RPMI7951 (cell line): ENCODE data around the gene MEN1. TPM values are rescaled to one million over a fixed set of nuclear protein-coding genes. Genes with fewer than 3 reads are reported as not detected.

Experiments used
- DNase-seq: peaks from one replicate; pipeline ENCODE4 v3.0.0-alpha.2; 2012; ENCODE audit warnings: low read depth
- total RNA-seq: library from RNA; depleted of rRNA; stranded (reverse); fragments of >200 nt; shearing (Covaris generic); gene quantifications from 2 replicates; pipeline ENCODE4 v1.2.3, GENCODE V29; 2014; rRNA removed

MEN1 gene
- total RNA-seq, 1 experiment from 2014 or later = 11.7 TPM

DNA sequence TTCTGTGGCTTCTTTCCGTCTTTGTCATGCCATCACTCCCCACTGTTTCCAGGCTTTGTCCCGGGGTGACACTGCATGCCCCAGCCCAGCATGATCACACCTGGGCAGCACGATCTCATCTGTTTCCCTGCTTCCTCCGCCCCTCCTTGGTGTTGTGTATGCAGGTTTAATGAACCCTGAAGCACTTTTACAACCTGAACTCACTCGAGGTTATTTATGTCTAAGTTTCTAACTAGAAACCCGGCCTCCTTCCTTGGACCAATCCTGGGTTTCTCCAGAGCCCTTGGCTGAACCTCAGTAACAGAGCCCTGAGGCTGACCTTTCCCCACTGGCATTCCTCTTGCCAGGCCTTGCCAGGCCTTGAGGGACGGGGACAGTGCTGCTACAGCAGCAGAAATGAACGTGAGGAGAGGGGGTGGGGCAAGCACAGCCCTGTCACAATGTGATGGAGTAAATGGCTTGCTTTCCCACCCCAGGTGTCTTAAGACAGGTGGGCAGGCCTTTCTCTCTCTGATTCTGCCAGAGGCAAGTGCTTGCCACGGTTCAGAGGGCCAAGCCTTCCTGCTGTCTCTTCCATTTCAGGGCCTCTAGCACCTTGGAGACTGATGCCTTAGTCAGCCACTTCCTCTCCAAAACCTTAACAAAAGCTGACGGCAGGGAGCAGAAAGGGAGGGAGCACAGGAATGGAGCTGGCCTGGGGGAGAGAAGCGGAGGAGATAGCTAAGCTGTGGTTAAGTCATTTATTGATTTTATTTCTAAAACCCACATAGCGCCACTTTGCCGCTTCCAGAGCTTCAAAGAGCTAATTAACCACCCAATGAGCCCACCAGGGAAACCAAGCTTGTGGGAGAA is 47.5 kb downstream of the MEN1 start:
- no peak for DNase-seq

DNA sequence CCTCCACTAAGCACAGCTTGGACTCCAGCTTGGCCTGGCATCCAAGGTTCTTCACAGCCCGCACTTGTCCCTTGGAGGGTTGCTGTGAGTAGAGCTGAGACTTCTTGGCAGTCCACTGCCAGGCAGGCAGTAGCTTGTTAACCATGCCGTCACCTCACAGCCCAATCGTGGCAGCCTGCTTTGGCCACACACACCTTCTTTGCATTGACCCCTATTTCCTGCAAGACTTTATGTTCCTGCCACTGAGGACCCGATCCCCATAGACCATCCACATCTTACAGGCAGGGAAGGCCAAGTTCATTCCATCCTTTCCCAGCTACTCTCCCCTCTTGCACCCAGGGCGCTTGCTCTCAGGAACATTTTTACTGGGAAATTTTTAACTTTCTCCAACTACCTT is 48.1 kb downstream of the MEN1 start:
- DNase-seq = no peak

DNA sequence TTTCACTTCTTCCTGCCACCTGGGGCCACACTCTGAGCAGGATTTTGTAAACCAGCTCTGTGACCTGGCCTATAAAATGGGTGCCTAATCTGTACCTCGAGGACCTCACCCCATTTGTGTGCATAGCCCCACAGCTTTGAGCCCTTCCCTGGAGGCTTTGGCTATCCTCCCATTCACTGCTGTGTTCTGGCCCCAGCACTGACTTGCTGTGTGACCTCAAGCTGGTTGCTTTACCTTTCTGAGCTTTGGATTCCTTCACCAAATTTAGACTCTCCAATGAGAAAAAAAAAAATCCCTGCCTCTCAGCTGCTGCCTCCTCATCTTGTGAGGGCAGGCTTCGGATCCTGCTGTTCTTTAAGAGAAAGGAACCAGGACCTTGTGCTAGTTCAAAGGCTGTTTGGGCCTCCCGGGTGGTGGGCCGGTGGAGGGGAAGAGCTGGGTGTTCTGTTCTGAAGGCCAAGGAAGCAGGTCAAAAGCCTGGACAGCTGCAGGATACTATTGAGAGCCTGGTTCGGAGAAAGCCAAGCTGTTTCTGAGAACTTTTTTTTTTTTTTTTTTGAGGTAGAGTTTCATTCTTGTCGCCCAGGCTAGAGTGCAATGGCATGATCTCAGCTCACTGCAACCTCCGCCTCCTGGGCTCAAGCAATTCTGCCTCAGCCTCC is 49.5 kb downstream of the MEN1 start:
- DNase-seq = no peak

DNA sequence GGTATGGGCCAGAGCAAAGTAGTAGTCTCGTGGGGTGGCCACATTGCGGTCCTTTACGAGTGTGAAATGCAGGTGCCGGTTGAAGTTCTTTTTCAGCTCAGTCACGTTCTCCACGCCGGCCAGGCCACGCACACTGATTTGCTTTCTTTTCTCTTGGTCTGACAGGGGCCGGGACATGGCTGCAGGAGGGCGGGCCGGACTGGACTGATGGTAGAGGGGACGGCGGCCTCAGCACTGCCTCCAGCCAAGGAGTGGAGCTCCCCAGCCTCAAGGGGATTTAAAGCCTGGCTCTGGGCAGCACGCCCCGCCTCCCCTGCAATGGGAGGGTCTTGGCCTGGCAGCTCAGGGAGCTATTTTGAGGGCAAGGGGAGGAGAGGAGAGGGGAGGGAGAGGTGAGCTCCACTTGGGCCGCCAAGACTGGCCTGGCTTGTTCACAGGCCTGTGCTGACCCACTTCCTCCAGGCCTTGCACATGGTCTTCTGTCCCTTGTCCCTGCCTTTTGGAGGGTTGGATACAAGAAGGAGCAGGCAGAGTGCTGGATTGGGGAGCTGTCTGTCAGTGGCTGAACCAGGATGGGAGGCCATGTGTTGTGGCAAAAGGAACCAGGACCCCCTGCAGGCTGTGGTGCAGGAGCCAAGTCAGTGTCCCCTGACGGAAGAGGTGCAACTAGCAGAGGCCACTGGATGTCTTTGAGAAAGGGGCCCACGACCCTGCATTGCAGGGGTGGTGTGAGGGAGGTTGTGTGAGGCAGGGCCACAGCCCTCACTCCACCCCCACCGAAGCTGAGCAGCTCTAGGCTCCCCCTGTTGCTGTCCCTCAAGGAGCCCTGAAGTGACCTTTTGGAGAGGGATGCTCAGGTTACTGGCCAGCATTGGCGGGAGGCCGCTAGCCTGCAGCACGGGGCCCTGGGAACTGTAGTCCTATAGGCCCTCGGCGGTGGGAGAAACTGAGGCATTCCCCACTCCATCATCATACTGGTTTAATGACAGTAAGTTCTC is 50.3 kb downstream of the MEN1 start, which contains the start of gene PYGM:
Gene PYGM (minus strand): TSS at position 253 of the 998 bp plus-strand sequence. CDS start 76 bp downstream, at position 177.
- no peak for DNase-seq

DNA sequence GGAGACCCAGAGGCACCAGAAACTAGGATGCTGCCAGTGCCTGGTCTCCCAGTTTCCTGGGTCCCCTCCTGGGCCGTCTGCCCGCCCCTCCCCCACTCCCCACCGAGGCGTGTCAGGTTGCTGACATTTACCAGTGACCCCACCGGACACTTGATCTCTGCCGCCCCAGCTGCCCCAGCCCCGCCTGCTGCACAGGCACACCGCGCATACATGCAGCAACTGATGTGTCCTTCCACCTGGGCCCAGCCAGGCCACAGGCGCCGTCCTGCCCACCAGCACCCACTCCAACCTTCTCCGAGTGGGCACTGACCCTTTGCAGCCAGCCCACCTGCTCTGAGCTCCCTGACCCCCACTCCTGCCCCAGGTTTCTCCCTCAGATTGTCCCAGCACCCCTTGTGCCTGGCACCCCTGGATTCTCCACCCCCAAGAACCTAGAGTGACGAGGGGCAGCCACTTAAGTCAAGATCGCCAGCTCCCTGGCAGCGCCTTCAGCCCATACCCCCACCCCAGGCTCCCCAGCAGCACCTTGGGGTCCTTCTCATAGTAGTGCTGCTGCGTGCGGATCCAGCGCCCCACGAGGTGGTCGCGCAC is 51.1 kb downstream of the MEN1 start:
- no peak for DNase-seq

DNA sequence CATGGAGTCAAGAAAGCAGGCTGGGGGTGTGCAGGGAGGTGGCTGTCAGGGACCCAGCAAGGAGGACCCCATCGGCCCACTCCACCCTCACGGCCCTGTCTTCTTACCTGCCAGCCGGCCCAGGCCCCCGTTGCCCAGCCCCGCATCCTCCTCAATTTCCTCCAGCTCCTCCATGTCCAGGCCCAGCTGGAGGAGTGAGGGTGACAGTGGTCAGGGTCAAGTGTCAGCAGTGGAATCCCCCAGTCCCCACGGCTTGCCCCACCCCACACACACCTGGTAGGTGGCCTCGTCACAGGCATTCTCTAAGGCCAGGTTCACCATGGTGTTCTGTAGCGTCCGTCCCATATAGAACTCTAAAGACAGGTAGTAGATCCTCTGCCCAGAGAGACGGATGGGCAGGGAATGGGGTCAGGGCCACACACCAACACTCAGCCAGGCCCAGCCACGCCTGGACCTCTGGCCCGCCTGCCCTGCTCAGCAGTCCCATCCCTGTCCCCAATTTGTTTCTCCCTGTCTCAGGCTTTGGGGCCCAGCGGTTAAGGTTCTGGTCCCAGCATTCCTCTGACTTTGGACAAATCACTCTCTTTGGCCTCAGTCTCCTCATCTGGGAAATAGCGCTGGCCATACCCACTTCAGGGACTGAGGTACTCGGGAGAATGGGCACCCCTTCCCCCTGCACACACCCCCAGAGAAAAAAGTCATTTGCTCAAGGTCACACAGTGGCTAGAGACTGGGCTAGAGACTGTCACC is 51.8 kb downstream of the MEN1 start:
- DNase-seq = no peak

DNA sequence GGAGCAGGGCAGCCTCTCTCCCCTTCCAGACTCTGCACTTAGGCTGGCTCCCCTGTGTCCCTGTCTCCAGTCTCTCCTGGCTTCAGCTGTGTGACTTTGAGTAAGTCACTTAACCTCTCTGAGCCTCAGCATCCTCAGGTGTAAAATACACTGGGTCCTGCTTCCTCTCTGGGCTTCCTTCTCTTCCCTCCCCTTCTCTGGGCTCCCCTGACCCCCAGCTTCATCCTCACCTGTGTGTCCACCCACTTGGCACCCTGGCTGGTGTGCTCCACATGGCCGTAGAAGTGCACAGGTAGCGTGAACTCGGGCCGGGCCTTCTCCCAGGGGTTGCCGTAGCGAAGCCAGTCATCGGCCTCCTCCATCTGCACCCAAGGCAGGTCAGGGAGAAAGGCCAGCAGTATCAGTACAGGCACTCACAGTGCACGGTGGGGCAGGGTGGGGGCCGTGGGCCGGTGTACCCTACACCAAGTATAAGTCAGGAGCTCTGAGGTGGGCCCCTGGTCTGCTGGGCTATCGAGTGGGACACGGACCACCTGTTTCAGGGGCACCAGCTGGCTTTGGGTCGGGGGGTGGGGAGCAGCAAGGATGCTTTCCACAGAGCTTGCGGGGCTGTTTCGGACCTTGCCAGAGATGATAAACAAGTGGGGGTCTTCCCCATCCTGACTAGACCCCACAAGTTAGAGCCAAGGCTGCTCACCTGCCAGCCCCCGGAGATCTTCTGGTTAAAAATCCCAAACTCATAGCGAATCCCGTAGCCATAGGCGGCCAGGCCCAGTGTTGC is 52.6 kb downstream of the MEN1 start:
- DNase-seq = no peak

DNA sequence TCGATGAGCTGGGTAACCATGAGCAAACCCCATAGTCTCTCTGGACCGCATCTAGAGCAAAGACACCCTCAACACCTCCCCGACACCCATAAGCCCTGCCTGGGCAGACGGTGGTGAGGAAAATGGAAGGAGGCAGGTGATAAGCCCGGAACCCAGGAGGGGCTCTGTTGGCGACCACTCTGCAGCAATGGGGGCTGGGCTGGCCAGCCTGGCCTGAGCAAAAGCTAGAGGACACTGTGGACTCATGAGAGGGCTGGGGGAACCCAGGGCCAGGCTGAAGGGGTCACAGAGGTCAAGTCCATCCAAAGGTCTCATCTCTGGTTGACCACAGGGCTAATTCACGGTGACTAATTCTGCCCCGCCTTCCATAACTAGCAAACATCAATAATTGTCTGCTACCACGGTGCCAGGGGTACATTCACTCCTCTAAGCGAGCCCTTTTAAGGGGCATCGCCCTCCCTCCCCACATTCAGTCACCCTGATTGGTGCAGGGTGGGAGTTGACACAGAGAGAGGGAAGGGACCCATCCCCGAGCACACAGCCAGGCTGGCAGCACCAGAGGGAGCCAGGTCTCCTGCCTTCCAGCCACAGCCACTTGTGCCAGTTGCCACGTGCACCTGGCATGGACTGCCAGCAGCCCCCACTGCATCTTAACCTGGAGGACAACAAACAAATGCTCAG is 54.5 kb downstream of the MEN1 start:
- DNase-seq = no peak

DNA sequence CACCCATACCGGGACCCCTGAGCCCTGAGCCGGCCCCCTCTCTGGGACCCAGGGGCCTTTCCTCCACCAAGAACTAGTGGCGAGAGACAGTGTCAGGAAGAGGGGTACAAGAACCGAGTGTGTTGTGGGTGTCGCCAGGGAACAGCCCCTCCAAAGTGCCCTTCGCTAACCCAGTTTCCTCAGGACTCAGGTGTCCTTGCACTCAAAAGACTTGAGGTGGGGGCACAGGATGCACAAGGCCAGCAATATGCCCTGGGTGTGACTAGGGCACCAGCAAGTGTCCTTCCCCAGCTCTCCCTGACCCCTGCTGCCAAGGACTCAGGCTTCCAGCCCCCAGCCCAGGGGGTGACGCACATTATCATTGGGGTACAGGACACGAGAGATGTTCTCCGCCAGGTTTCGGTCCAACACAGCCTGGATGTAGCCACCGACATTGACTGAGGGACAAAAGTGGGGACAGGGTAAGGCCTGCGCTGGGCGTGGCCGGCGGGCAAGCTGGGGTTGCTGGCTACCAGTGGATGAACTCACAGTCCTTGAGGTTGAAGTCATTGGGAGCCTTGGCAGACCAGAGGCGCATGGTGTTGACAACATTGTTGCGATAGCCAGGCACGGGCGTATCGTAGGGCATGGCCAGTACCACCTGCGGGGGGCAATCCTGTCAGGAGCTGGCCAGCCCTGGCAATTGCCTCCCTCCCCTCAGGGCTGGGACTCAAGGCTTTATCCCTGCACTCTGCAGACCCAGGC is 55.3 kb downstream of the MEN1 start:
- no peak for DNase-seq

DNA sequence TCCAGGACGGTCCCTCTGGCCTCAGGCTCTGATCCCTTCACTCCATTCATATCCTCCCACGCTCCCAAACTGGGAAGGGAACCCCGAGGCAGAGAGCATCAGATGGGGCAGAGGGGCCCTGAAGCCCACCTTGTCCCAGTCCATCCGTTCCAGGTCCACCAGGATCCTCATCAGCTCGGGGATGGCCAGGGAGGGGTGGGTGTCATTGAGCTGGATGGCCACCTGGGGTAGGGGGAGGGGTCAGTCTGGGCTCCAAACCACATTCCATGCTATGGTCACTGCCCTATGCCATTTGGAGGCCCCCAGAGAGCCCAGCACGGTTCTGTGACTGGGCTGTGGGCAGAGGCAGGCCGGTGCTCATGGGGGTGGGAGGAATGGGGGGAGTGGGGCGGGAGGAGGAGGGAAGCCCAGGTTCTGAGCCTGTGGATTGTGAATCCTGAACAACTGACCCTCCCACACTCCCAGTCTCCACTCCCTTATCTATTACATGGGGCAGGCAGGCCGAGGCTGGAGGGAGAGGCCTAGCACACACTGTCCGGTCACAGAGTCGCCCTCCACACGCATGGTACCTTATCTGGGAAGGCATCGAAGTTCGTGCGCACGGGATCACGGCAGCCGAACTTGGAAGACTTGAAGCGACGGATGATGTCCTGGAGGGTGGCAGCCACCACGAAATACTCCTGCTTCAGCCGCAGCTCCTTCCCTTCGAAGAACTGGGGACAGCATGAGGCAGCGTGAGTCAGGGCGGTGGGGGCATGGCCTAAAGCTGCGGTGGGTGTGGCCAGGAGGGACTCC is 56.0 kb downstream of the MEN1 start:
- DNase-seq = no peak

Other genes with a start within 250 kb of the MEN1 start
- gene SLC22A12, start 219.3 kb downstream of the MEN1 start, total RNA-seq = not detected in 2 replicates
- gene NRXN2, start 87.4 kb downstream of the MEN1 start, total RNA-seq = 0.10 and 0.36 TPM in 2 replicates
- not detected in 2 replicates for gene RASGRP2, start 66.4 kb downstream of the MEN1 start, total RNA-seq
- gene PYGM, start 50.6 kb downstream of the MEN1 start, total RNA-seq = not detected in 2 replicates
- gene SF1, start 32.0 kb downstream of the MEN1 start, total RNA-seq = 62.6 and 64.1 TPM in 2 replicates
- 13.9 and 16.1 TPM in 2 replicates for gene MAP4K2, start 7.3 kb downstream of the MEN1 start, total RNA-seq
- gene CDC42BPG, start 34.1 kb upstream of the MEN1 start, total RNA-seq = 0.20 TPM in 1 of 2 replicates, not detected in the other
- gene EHD1, start 68.1 kb upstream of the MEN1 start, total RNA-seq = 82.1 and 92.3 TPM in 2 replicates
- 6.6 and 7.2 TPM in 2 replicates for gene ATG2A, start 106.7 kb upstream of the MEN1 start, total RNA-seq
- gene PPP2R5B, start 114.1 kb upstream of the MEN1 start, total RNA-seq = 12.5 and 17.8 TPM in 2 replicates
- gene GPHA2, start 125.3 kb upstream of the MEN1 start, total RNA-seq = not detected in 2 replicates
- gene MAJIN, start 161.6 kb upstream of the MEN1 start, total RNA-seq = not detected in 2 replicates
- 0.59 and 0.84 TPM in 2 replicates for gene BATF2, start 186.4 kb upstream of the MEN1 start, total RNA-seq
- gene ARL2, start 203.6 kb upstream of the MEN1 start, total RNA-seq = 166 and 176 TPM in 2 replicates
- gene SNX15, start 216.9 kb upstream of the MEN1 start, total RNA-seq = 25.8 and 27.0 TPM in 2 replicates
- gene SAC3D1, start 230.7 kb upstream of the MEN1 start, total RNA-seq = 18.9 and 21.0 TPM in 2 replicates
- gene NAALADL1, start 248.0 kb upstream of the MEN1 start, total RNA-seq = not detected in 2 replicates